HG03442 (cell line): ENCODE results near the gene IGSF8.

Source experiments
- ATAC-seq: cut with Tn5 transposase; IDR thresholded peaks from one replicate; pipeline ENCODE4 v1.9.1; 2021; ENCODE audit warnings: mild to moderate bottlenecking, moderate library complexity; ENCODE audit not compliant: unreplicated experiment

IGSF8 gene

GRCh38 chr1:160089883-160090282 is 8.5 kb downstream of the IGSF8 start:
- ATAC-seq, result no peak

DNA sequence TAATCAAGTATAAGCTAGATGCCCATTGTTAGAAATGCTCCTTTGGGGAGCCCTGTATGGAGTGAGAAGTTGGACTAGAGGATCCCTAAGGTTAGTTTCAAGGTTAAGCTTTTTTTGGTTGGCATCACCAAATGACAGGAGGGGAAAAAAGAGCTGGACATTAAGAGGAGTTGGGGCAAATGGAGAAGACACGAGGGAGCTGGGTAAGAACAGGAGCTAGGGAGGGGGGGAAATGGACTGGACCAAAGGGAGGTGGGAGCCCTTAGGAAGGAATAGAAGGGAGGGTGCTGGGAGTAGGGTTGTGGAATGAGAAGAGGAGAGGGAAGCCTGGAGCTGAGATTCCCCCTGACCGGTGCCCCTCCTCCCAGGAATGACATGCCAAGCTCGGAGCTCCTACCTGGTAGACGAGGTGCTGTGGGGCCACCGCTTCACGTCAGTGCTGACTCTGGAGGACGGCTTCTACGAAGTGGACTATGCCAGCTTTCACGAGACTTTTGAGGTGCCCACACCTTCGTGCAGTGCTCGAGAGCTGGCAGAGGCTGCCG is 11.2 kb downstream of the IGSF8 start:
- ATAC-seq, result no peak

- ATAC-seq, result no peak
These were observed 11.9 kb downstream of the IGSF8 start for GRCh38 chr1:160086456-160086892.

DNA sequence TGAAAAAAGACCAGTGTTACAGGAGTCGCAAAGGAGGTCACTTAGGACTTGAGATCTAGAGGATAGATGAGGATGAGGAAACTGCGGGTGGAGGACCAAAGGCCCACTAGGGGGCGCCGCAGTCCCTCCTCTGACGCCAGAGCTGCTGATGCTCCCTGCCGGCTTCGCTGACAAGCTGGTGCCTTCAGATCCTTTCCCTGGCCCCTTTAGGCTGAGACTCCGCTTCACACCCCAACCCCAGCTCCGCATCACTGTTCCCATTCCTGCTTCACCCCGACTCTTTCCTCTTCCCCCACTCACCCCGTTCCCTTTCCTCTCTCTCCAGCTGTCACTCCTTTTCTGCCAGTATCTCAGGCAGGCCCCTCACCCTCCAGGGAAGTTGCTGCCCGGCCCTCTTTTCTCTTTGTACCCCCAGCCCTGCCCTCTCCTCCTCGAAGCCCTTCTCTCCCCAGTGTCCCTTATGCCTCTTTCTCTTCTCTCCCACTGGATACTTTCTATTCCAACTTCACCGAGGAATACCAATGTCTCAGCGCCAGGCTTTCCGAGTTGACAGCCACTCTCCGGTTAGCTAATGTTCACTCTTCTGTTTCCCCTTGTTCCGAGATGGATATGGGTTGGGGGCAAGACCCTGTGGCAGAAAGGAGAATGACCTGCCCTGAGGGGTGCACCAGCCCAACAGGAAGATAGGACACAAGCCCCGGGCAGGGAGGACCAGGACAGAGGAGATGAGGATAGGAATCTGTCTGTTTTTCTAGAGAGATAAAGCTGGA is 12.5 kb downstream of the IGSF8 start:
- no peak for ATAC-seq

- no peak for ATAC-seq
These were observed 13.6 kb downstream of the IGSF8 start for GRCh38 chr1:160084771-160085321.

DNA sequence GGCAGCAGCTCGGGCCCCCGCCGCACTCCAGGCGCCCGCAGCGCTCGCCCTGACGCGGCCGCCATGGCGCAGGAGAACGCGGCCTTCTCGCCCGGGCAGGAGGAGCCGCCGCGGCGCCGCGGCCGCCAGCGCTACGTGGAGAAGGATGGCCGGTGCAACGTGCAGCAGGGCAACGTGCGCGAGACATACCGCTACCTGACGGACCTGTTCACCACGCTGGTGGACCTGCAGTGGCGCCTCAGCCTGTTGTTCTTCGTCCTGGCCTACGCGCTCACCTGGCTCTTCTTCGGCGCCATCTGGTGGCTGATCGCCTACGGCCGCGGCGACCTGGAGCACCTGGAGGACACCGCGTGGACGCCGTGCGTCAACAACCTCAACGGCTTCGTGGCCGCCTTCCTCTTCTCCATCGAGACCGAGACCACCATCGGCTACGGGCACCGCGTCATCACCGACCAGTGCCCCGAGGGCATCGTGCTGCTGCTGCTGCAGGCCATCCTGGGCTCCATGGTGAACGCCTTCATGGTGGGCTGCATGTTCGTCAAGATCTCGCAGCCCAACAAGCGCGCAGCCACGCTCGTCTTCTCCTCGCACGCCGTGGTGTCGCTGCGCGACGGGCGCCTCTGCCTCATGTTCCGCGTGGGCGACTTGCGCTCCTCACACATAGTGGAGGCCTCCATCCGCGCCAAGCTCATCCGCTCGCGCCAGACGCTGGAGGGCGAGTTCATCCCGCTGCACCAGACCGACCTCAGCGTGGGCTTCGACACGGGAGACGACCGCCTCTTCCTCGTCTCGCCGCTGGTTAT is 14.2 kb downstream of the IGSF8 start:
- peak; percentile 73 for ATAC-seq

GRCh38 chr1:160082926-160083325 is 15.5 kb downstream of the IGSF8 start:
- ATAC-seq, result no peak

DNA sequence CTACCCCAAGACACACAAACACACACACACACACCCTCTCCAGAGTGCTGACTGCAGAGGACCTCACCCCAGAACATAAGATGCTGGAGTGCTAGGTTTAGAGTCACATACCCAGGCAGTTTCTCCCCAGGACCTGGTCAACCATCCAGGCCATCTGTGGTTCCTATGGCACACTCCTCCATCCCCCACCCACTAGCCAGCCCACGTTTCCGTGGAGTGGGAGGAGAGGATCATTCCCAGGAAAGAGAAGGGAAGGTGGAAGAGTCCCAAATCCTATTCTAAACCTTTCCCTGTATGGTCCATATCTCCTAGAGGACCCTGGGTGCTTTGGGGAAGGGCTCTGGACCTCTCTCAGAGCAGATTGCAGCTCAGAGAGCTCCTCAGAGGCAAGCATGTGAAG is 15.9 kb downstream of the IGSF8 start:
- no peak for ATAC-seq

GRCh38 chr1:160081261-160081936 is 17.0 kb downstream of the IGSF8 start, which contains the start of gene KCNJ9:
Gene KCNJ9 (plus strand): TSS chr1:160081538. CDS start chr1:160084031, 2,493 bp downstream.
- no peak for ATAC-seq

DNA sequence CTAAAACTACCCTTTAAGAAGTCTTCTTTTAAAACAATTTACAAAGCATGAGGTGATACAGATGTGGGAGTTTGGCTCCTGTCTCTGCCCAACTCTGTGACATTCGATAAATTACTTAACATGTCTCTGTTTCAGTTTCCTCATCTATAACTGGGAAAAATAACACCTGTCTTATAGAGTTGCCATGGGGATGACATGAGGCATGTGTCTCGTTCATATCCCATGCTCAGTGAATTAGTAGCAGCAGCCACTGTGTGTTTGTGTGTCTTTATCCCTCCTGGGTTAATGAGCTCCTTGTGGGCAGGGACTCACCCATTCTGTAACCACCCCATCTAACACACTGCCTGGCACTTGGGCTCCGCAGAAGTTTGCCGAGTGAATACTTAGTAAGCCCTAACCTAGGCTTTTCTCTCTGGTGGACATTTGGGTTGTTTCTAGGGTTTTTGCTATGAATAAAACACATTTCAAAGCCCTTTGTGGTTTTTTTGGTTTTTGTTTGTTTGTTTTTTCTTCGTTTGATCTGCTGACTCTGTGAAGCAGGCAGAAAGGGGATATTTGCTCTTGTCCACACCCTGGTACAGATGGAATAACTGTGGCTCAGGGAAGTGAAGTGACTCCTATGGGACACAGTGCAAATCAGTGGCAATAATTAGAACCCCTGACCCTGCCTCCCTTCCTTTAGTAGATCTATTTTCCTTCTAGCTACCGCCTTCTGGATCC is 17.9 kb downstream of the IGSF8 start:
- no peak for ATAC-seq

DNA sequence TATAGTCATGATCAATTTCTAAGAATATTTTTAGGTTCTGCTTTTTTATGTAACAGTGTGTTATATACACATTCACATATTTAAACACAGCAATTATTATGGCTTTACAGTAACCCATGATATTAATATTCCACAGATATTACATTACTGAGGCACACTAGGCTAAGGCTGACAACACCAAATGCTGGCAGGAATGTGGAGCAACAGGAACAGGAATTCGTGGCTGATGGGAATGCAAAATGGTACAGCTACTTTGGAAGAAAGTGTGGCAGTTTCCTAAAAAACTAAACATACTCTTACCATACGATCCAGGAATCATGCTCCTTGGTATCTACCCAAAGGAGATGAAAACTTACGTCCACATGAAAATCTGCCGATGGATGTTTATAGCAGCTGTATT is 19.0 kb downstream of the IGSF8 start:
- ATAC-seq, result no peak

DNA sequence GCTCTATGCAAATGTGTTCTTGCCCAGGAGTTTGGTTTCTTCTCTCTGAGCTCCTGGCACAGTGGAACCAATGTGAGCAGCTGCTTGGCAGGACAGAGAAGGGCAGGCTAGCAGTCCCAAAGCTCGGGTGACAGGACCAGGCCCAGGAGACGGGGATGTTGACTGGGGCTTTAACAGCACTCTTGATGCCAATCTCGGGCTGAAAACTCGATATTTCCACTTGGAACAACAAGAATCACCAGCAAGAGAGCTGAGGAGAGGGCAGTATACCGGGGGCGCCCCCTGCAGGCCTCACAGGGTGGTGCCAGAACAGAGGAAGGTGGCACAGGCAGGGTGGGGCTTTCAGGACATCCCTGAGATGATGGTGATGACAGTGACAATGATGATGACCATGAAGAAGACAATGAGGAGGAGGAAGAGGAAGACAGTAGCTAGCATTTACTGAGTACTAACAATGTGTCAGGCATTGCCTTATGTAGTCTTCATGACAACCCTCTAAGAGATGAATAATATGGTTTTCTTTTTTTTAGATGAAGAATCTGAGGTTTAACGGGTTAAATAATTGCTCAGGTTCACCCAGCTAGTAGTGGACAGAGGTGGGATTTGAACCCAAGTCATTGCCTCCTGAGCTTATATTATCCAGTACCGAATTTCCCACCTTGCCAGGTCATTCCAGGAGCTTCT is 19.8 kb downstream of the IGSF8 start:
- ATAC-seq, result peak; percentile 66

GRCh38 chr1:160077486-160077885 is 20.9 kb downstream of the IGSF8 start:
- ATAC-seq, result no peak

DNA sequence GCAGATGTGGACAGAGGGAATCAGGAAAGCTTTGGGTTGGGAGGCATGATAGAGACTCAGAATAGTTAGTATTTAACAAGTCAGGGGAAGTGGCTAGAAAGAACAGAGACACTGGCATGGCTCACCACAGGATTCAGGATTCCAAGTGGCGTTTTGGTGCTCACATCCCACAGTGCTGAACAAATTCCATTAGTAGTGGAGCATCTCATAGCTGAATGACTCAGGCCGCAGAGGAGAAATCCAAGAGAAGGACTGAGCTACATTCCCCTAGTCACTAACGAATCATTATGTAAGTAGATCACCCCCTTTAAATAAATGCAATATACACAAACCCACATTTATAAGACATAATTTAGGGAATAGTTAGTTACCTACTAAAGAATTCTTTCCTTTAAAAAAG is 22.1 kb downstream of the IGSF8 start:
- no peak for ATAC-seq

GRCh38 chr1:160075836-160076235 is 22.6 kb downstream of the IGSF8 start:
- ATAC-seq, result no peak

- no peak for ATAC-seq
These were observed 23.6 kb downstream of the IGSF8 start for GRCh38 chr1:160074865-160075264.

- ATAC-seq, result no peak
These were observed 27.1 kb downstream of the IGSF8 start for GRCh38 chr1:160071289-160071688.

DNA sequence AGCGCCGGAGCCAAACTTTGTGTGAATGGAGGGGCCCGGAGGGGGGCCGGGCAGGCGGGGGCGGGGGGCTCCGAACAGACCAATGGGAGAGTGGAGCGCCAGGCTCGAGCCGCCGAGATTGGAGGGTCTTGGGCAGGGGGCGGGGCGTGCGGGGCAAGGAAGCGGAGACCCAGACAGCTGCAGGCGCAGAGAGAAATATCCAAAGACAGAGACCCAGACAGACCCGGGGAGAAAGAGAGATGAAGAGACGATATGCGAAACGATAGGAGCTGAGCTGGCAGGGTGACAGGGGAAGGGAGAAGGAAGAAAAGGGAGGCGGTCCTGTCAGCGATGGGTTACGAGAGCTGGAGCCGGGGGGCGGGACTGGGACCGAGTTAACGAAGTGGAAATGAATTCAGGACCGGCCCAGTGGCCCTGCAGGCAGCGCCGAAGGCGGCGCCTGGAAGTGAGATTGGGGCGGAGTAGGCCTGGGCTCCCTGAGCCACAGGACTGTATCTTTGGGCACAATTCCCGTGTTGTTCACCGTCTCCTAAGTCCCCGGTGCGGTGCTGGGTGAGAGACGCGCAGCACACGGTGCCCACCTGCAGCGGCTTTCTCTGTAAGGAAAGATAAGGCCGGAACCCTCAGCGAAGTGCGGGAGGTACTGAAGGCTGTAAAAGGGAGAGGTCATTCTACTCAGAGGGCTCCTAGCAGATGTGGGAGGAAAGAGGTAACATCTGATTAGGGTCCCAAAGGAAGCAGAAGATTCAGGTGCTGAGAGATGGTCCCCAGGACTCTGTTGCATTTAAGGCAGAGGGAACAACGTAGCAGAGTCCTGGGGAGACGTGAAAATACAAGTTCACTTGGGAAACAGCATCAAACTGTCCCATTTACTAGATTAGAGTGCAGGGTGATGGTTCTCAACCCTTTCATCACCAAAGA is 27.9 kb downstream of the IGSF8 start:
- ATAC-seq, result no peak
